ENCODE results near the gene MBD3L3.
"Not testable (repeated sequence)": the region's sequence is repeated elsewhere in the genome, so short reads cannot be mapped to it uniquely, and the experiment has no call there.

DNA sequence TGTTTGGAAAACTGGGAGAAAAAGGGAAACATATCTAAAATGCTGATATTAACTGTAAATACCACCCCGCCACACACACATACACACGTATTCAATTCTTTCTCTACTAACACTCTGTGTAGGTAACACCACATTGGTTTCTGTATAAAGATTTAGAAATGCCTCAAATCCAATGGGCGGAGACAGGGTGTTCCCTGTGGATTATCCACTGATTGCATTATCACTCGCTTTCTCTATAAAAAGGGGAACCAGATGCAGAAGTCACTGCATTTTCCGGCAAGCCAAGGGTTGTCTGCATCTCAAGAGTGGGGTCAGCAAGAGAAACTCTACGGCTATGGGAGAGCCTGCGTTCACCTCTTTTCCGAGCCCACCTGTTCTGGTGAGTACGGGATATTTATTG is 28.2 kb downstream of the MBD3L3 start, which contains the start of gene MBD3L5:
- TF ChIP-seq, protein P1, sequence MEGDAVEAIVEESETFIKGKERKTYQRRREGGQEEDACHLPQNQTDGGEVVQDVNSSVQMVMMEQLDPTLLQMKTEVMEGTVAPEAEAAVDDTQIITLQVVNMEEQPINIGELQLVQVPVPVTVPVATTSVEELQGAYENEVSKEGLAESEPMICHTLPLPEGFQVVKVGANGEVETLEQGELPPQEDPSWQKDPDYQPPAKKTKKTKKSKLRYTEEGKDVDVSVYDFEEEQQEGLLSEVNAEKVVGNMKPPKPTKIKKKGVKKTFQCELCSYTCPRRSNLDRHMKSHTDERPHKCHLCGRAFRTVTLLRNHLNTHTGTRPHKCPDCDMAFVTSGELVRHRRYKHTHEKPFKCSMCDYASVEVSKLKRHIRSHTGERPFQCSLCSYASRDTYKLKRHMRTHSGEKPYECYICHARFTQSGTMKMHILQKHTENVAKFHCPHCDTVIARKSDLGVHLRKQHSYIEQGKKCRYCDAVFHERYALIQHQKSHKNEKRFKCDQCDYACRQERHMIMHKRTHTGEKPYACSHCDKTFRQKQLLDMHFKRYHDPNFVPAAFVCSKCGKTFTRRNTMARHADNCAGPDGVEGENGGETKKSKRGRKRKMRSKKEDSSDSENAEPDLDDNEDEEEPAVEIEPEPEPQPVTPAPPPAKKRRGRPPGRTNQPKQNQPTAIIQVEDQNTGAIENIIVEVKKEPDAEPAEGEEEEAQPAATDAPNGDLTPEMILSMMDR (conservative IDR thresholded peaks at IDR 0.05 in 1 of 2, IDR thresholded peaks at IDR 0.05 in 1 of 2; ENCODE audit: extremely low read depth in 1 of 2, insufficient read depth in 1 of 2, low read depth in 1 of 2, low read length in 2 of 2): not testable (repeated sequence)
- TF ChIP-seq EZH2 (IDR thresholded peaks at IDR 0.05; ENCODE audit: borderline replicate concordance, low read length): not testable (repeated sequence)

Data from mammary epithelial cell (primary cell).